ENCODE results near the gene PLXNA2.

PLXNA2 gene

GRCh38 chr1:208010487-208011071 lies 233.6 kb downstream of the PLXNA2 start:
- no peak for DNase-seq (ENCODE audit: low read depth, low spot score)
- H3K27ac ChIP-seq: no peak overlapping the region

GRCh38 chr1:208009706-208010444 lies 234.3 kb downstream of the PLXNA2 start:
- no peak overlapping the region for H3K27ac ChIP-seq
- no peak for DNase-seq (ENCODE audit: low read depth, low spot score)

- H3K27ac ChIP-seq: no peak overlapping the region
- no peak for DNase-seq (ENCODE audit: low read depth, low spot score)
Observed at GRCh38 chr1:208009303-208009702, 234.9 kb downstream of the PLXNA2 start.

GRCh38 chr1:208008534-208008933 lies 235.7 kb downstream of the PLXNA2 start:
- H3K27ac ChIP-seq: no peak overlapping the region
- no peak for DNase-seq (ENCODE audit: low read depth, low spot score)

GRCh38 chr1:208007938-208008342 lies 236.2 kb downstream of the PLXNA2 start:
- DNase-seq (ENCODE audit: low read depth, low spot score): no peak
- H3K27ac ChIP-seq: no peak overlapping the region

GRCh38 chr1:208007319-208007937 lies 236.8 kb downstream of the PLXNA2 start:
- no peak overlapping the region for H3K27ac ChIP-seq
- no peak for DNase-seq (ENCODE audit: low read depth, low spot score)

- DNase-seq (ENCODE audit: low read depth, low spot score): no peak
- H3K27ac ChIP-seq: no peak overlapping the region
Observed at GRCh38 chr1:208006258-208006920, 237.8 kb downstream of the PLXNA2 start.

GRCh38 chr1:208004851-208005250 lies 239.3 kb downstream of the PLXNA2 start:
- no peak for DNase-seq (ENCODE audit: low read depth, low spot score)
- no peak overlapping the region for H3K27ac ChIP-seq

GRCh38 chr1:208003241-208003640 lies 240.9 kb downstream of the PLXNA2 start:
- no peak for DNase-seq (ENCODE audit: low read depth, low spot score)
- no peak overlapping the region for H3K27ac ChIP-seq

- H3K27ac ChIP-seq: no peak overlapping the region
- no peak for DNase-seq (ENCODE audit: low read depth, low spot score)
Observed at GRCh38 chr1:208002672-208003071, 241.5 kb downstream of the PLXNA2 start.

- no peak overlapping the region for H3K27ac ChIP-seq
- no peak for DNase-seq (ENCODE audit: low read depth, low spot score)
Observed at GRCh38 chr1:208002078-208002477, 242.1 kb downstream of the PLXNA2 start.

GRCh38 chr1:208000504-208000903 lies 243.7 kb downstream of the PLXNA2 start:
- no peak for DNase-seq (ENCODE audit: low read depth, low spot score)

GRCh38 chr1:207999972-208000371 lies 244.2 kb downstream of the PLXNA2 start:
- no peak overlapping the region for H3K27ac ChIP-seq
- no peak for DNase-seq (ENCODE audit: low read depth, low spot score)

More at GRCh38 chr1:208000504-208000903, 243.7 kb downstream of the PLXNA2 start:
- H3K27ac ChIP-seq: no peak overlapping the region

GRCh38 chr1:207999274-207999915 lies 244.8 kb downstream of the PLXNA2 start:
- no peak overlapping the region for H3K27ac ChIP-seq
- no peak for DNase-seq (ENCODE audit: low read depth, low spot score)

- no peak overlapping the region for H3K27ac ChIP-seq
- DNase-seq (ENCODE audit: low read depth, low spot score): no peak
Observed at GRCh38 chr1:207998691-207999090, 245.5 kb downstream of the PLXNA2 start.

GRCh38 chr1:207997486-207998268 lies 246.5 kb downstream of the PLXNA2 start:
- no peak overlapping the region for H3K27ac ChIP-seq
- no peak for DNase-seq (ENCODE audit: low read depth, low spot score)

- H3K27ac ChIP-seq: no peak overlapping the region
- DNase-seq (ENCODE audit: low read depth, low spot score): no peak
Observed at GRCh38 chr1:207996636-207997035, 247.5 kb downstream of the PLXNA2 start.

- no peak overlapping the region for H3K27ac ChIP-seq
- DNase-seq (ENCODE audit: low read depth, low spot score): no peak
Observed at GRCh38 chr1:207995576-207995975, 248.6 kb downstream of the PLXNA2 start.

GRCh38 chr1:207993477-207994445 lies 250.4 kb downstream of the PLXNA2 start:
- H3K27ac ChIP-seq: no peak overlapping the region
- no peak for DNase-seq (ENCODE audit: low read depth, low spot score)
